Renal cortical epithelial cell (primary cell): ENCODE results near the gene SYNGR1. TPM values are rescaled to one million over a fixed set of nuclear protein-coding genes. Genes with fewer than 3 reads are reported as not detected.

Experiments used
- DNase-seq: peaks from one replicate; pipeline ENCODE4 v3.0.0-alpha.2; 2011; ENCODE audit warnings: low read depth
- total RNA-seq: library from RNA; depleted of rRNA; stranded (reverse); fragments of >200 nt; gene quantifications from 2 replicates; pipeline ENCODE4 v1.2.3, GENCODE V29; 2014

The SYNGR1 gene
- total RNA-seq, 1 donor from 2014 or later, result 11.9 TPM

DNA sequence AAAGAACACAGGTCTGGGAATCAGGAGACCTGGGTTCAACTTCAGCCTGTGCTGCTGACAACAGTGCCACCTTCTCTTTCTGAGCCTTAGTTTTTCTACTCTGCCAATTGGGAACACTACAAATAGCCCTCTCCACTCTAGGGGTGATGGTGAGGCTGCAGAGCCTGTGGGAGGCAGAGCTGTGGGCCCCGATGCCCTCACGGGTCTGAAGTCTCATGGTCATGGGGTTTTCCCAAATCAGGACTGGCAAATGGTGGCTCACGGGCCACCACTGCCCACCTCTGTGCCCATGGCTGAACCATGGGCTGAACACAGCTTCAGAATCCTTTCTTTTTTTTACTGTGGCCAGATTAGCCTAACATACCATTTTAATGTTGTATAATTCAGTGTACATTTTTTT is 19.8 kb downstream of the SYNGR1 start:
- DNase-seq, result no peak

DNA sequence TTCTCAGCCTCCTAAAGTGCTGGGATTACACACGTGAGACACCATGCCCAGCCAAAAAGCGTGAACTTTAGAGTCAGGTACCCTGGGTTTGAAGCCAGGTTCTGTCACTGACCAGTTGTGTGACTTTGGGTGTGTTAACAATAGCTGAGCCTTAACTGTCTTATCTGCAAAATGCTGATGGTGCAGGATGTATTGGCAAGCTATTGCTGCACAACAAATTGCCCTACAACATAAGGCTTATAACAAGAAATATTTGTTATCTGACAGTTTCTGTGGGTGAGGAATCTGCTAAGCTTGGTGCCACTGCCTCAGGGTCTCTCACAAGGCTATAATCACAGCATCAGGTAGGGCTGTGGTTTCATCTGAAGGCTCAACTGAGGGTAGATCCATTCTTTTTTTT is 21.9 kb downstream of the SYNGR1 start:
- no peak for DNase-seq

DNA sequence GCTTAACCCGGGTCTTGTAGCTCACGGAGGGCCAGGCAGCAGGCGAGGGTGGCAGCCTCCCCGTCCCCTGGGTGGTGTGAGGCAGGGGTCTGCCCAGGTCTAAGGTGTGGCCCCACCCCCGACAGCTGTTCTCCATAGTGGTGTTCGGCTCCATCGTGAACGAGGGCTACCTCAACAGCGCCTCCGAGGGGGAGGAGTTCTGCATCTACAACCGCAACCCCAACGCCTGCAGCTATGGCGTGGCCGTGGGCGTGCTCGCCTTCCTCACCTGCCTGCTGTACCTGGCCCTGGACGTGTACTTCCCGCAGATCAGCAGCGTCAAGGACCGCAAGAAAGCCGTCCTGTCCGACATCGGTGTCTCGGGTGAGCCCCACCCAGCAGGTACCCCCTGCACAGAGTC is 24.4 kb downstream of the SYNGR1 start:
- no peak for DNase-seq

DNA sequence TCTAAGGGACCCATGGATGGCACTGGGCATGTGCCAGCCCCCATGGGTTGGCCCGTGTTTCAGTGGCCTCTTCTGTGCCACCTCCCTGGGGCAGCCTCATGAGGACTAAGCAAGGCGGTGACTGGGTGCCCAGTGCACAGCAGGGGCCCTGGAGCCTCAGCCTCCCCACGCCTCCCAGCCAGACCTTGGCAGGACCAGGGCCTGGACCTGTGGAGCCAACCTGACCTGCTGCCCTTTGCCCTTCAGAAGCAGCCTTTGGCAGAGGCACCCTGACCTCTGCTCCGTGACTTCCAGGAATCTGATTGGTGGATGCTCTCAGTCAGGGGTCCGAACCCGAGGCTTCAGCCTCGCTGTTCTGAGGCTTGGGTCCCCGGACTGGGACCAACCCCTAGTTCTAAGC is 25.0 kb downstream of the SYNGR1 start:
- no peak for DNase-seq

DNA sequence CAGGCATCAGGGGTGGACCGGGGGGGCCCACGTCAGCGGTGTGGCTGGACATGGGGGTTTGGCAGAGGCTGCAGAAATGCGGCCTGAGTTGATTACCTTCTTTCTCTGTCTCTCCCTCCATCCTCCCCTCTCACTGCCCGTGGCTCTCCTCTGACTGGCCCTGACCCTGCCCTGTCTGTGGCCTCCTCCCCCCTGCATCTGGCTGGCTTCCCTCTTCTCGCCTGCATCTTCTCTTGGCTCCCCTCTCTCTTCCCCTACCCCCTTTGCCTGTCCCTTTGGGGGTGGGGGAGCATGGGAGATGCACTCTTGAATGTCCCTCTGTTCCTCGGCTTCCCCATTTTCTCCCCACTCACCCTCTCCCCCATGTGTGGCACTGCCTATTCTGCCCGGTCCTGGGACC is 25.9 kb downstream of the SYNGR1 start:
- no peak for DNase-seq

DNA sequence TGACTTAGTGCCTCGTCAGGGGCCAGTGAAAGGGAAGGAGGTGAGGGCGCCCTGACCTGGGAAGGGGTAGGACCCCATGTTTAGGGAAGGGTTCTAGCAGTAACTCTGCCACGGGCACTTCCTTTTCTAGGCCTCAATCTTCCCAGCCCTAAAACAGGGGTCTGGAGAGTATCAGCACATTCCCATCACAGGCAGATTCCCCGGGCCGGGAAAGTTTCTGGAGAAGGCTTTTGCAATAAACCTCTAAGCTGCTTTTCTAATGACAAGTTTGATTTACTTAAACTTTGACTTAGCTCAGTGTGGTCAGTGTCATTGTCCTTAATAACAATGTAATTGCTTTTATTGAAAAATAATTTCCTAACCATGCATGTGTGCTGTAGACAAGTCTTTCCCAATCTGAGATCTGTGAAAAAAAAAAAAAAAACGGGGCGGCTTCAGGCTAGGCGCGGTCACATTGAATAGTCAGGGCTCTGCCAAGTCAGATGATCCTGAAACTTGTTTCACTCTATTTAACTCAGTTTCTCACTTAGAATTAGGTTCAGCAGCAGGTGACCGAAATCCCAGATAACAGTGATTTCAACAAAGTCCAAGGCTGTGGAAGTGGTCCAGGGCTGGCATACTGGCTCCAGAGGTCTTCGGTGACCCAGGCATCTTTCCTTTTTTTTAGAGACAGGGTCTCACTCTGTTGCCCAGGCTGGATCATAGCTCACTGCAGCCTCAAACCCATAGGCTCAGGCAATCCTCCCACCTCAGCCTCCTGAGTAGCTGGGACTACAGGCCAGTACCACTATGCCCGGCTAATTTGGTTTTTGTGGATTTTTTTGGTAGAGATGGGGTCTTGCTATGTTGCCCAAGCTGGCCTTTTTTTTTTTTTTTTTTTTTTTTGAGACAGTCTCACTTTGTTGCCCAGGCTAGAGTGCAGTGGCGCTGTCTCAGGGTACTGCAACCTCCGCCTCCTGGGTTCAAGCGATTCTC is 30.3 kb downstream of the SYNGR1 start:
- DNase-seq, result peak; percentile 29

DNA sequence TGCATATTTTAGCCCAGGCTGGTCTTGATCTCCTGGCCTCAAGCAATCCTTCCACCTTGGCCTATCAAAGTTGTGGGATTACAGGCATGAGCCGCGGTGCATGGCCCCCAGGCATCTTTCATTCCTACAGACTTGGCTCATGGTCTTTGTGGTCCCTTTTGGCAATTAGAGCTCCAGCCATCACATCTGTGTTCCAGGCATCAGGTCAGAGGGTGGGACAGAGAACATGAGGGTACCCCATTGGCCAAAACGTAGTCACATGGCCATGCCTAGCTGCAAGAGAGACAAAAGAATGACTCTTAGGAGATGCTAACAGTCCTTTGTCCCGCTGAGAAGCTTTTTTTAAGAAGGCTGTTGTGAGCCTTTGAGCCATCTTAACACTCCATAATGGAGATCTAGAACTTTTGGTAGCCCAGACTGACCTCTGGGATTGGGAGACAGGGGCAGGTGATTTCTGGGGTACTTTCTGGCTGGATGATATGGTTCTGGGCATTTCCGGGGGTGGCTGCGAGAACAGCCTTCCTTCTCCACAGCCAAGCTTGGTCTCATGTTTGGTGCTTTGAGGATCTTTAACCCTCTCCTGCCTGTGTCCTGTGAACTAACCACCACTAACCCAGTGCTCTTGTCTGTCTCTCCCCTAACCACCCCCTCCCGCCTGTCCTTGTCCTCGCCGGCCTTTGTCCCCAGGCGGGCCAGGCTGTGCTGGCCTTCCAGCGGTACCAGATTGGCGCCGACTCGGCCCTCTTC is 31.4 kb downstream of the SYNGR1 start:
- no peak for DNase-seq

DNA sequence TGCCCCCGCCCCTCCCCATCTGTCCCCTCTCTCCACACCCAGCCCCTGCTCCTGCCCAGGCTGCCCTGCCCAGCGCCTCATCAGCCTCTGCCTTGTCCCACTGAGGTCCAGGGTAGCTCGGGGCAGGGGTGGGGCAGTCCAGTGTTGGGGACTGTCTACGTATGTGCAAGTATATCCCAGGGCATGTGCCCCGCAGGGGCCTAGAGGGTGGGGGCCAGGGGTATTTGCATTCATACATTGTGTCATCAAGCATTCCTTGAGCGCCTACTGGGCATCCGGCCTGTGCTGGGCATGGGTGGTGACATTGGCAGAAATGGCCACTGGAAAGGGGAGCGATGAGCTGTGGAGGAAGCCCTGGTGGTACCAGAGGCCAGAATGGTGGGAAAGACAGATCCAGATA is 32.1 kb downstream of the SYNGR1 start:
- DNase-seq, result no peak

DNA sequence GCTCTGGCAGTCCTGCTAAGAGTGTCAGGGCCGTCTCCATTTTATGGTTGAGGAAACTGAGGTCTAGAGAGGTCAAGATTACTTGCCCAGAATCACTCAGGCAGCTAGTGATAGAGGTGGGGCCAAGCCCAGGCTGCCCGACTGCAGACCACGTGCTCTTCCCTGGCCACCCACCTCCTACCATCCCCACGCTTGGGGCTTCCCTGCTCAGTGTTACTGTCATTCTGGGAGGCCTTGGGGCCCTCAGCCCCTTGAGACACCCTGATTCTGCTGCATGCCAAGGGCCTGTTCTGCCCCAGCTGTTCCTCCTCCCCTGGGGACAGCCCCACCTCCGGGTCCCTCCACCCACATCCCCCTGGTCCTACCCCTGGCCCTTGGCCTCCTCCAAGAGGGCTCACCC is 32.6 kb downstream of the SYNGR1 start:
- no peak for DNase-seq

DNA sequence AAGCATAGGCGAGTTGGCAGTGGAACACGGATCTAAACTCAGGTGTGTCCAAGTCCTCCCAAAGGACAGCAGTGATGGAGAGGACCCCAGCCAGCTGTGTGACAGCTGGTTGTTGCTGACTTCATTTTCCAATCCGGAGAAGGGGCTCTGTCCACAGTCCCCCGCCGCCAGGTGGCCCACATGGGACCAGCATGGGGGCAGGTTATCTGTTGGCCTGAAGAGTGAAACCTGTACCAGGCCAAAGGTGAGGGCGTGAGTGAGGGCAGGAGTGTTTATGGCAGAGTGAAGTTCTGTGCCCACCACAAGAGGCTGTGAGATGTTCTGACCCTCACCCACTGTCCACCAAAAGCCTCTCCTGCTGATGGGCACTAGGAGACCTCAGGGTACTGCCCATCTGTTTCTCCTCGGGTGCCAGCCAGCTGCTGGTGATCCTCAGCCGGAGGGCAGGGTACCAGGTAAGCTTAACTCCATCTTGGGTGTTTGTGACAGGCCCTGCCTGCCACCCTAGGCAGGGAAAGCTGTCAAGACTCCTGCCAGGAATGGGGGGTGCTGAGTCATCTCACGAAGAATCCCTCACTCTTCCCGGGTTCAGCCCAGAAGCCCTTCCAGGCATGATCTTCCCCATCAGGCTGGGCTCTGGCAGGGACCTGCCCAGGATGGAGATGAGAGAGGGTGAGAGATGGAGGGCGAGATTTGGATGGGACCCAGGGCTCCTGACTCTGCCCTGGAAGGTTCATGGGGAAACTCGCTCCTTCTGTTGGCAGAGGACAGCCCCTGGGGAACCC is 34.2 kb downstream of the SYNGR1 start:
- DNase-seq, result no peak

DNA sequence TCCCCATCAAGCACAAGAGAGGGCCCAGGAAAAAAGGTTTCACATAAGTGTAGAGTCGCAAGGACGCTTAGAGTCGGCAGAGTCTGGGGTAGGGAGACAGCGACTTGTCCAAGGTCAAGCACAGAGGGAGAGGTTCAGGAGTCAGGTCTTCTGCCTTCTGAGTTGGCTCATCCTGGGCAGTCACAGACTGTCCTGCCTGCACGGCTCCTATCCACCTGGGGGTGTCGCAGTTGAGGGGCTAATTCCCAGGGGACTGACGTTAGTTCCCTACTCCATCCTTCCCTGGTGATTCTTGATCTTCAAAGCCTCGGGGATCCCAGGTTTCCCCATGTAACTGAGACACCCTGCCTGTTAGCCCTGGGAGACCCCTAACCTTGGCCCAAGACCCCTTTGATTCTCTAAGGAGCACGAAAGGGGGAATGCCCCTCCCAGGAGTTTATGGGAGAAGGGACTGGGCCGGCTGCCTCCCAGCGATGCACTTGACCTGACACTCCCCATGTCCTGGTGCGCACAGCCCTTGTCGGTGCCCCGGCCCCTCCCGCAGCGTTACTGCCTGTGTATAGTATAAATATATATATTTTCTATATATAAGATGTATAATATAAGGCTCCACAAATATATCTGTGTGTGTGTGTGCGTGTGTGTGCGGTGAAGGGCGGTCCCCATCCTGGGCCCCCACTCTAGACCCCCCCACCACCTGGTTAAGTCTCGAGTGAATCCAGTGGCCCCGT is 35.1 kb downstream of the SYNGR1 start:
- DNase-seq, result peak; percentile 11

DNA sequence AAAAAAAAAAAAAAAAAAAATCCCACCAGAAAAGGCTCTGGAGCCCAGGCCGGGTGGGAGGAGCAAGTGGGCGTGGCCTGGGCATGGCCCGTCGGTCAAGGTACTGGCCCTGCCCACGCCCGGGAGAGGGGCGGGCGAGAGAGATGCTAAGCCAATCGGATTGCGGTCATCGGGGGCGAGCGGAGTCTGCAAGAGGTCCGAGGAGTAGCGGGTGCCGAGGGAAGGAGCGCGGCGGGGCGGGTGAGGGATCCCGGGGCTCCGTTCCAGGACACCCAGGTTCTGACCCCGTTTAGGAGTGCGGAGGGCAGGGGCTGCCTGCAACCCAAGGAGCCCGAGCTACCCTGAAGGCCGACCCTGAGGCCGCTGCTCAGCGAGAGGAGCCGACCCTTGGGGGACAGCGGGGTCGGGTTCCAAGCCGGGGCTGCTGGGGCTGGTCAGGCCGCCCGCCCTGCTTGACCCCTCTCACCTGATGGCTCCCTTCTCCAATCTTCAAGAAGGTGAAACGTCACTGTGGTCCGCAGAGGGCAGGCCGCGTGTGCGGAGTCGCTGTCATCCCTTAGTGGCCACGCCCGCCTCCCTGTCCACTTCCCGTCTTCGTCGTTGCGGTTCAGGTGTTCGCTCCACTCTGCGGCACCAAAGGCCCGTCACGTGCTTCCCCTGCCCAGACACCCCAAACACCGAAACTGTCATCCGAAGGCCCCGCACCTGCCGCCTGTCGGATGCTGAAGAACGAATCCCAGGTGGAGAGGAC is 38.6 kb downstream of the SYNGR1 start:
- peak; percentile 57 for DNase-seq

DNA sequence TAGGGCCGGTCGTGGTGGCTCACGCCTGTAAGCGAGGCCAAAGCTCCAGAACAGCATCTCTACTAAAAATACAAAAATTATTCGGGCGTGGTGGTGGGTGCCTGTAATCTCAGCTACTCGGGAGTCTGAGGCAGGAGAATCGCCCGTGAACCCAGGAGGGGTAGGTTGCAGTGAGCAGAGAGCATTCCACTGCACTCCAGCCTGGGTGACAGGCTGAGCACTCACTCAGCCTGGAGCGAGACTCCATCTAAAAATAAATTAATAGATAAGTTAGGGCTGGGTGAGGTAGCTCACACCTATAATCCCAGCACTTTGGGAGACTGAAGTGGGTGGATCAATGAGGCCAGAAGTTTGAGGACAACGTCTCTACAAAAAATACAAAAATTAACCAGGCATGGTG is 39.6 kb downstream of the SYNGR1 start:
- DNase-seq, result no peak

DNA sequence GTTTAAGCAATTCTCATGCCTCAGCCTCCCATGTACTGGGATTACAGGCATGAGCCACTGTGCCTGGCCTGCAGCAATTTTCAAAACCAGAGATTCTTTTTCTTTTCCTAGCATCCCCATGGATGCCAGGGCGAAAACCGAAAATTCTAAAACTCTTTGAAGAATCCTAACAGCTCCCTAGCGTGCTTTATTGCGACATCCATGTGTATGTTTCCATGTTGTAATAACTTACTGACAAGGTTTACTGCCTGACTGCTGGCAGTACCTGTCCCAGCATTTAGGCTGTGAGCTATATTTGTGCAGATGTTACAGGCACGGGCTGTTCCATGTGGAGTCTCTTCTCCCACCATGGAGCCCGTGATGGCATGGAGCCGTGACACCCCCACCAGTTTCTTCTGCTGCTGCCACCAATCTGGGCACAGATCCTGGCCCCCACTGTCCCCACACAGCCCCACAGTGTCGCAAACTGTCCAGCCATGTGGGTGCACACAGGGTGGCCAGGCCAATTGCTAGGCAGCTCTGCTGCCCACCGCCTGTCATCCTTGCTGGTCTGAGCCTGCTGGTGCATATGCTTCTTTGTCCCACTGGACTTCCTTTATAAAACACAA is 42.7 kb downstream of the SYNGR1 start:
- DNase-seq, result no peak

DNA sequence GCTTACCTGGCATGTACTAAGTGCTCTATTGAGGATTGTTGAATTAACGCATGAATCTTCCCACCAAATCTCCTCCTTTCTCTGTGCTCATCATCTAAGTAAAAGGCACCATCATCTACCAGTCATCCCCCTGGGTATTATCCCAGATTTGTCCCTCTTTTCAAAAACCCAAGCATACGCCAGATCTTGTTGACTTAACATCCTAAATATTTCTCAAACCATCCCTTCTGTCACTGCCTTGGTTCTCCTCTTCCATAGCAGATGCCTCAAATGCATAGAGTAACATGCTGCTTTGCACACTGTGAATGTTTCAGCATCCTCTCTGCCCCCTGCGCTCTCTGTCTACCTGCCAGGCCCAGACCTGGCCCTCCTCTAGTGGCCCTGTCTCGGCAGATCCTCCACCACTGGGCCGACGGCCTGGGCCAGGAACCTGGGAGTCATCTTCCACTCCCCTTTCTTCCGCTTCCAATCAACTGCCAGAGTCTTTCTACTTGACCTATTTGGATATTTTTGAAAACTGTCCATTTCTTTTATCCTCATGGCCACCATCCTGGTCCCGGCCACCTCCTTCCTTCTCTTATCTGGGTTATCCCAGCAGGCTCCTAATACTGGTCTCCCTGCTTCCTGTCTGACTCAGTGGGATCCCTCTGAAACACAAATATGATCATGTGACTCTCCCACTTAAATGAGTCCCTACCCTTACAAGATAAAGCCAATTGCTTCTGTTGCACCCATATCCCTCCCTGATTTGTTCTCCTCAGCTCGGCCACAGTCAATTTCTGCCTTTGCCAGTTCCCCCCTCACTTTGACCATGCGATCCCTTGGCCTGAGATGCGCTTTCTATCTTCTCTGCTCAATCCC is 46.4 kb downstream of the SYNGR1 start:
- no peak for DNase-seq

DNA sequence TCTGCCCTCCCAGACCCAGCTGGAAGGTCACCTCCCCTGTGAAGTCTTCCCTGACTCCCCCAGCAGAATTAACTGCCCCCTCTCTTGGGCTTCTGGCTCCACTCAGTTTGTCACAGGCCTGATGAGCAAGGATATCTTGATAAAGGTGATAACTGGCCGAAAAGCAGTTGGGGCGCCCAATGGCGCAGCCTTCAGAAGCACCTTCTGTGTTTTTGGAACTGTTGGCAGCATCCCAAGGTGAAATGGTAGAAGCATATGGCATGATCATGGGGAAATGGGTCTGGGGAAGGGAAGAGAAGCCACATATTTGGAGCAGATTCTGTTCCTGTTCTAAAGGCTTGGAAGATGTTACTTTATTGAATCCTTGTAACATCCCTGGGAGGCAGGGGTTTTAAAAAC is 47.0 kb downstream of the SYNGR1 start:
- DNase-seq, result no peak

DNA sequence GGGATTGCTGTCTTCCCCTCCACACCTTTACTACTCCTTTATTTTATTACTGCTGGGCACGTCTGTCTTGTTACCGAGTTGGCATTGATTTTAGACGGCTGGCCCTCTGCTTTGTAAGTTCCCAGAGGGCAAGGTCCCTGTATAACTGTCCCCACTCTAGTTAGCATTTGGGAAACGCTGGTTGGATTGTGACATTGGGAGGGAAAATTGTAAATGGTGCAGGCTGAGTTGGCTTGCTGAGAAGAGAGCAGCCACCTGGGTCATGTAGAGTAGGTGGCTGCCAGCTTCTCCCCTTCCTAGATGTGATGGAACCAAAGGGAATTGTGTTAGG is 51.5 kb downstream of the SYNGR1 start:
- no peak for DNase-seq

DNA sequence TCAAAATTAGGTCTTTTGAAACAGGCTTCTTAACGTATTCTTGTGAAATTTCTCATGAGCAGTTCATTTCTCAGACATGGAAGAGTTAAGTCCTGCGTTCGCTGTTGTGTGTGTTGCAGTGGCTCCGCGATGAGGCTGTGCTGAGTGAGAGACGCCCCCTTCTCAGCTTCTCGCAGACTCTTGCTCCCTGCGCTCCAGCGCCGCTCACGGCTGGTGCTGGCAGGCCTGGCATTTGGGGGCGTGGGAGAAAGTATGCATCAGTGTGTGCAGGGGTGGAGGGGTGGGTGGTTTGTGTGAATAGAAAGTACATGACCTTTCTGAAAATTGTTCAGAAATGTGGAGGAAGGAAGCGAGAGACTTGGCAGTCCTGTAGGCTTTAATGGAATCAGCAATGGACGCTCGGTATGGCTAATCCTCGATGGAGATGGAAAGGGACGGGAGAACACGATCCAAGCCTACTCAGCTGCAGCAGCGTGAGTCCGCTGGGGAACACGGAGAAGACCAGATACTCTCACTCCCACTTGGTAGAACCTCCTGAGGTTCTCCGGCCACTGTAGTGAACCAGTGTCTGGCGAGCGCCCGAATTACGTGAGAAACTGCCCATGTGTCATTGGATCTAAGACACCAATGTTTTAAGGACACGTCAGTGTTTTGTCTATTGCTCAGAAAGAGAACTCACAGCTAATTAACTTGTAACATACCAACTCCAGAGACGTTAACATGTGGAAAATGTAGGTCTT is 55.7 kb downstream of the SYNGR1 start:
- DNase-seq, result no peak

DNA sequence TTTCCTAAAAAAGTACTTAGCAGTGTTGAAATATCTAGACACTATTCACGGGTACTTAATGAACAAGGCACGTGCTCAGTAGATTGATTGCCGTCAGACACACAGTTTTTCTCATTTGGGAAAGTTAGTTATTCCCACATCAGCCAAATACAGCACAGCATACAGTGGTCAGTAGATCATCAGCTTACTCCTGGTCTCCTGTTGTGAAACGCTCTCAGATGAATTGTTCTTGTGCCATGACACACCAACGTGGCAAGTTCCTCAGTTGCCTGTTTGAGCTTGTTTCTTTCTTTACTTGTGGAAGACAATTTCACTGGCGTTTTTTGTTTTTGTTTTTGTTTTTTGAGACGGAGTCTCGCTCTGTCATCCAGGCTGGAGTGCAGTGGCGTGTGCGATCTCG is 58.4 kb downstream of the SYNGR1 start:
- no peak for DNase-seq
